Activated T-cell treated with anti-CD3 and anti-CD28 coated beads, Interleukin-2, amount 50 U/mL, for 48 hours (primary cell): ENCODE measurements around the gene AOPEP.
"Not testable (repeated sequence)": the region's sequence is repeated elsewhere in the genome, so short reads cannot be mapped to it uniquely, and the experiment has no call there.

Experiments used
- DNase-seq, 2 experiments: peaks; one replicate each; pipeline ENCODE4 v3.0.0-alpha.2; 2020

AOPEP gene

GRCh38 chr9:95003689-95004410 lies 277.4 kb downstream of the AOPEP start:
- peak; percentile 32 to 39 for DNase-seq

GRCh38 chr9:95004411-95005277 lies 278.1 kb downstream of the AOPEP start:
- peak; percentile 49 to 56 for DNase-seq

GRCh38 chr9:95005278-95006143 lies 279.0 kb downstream of the AOPEP start:
- no peak for DNase-seq

- no peak for DNase-seq
These were observed 280.8 kb downstream of the AOPEP start for GRCh38 chr9:95007226-95007869.

- DNase-seq: no peak
These were observed 281.8 kb downstream of the AOPEP start for GRCh38 chr9:95008151-95008771.

- no peak for DNase-seq
These were observed 283.0 kb downstream of the AOPEP start for GRCh38 chr9:95009459-95009858.

GRCh38 chr9:95010431-95010838 lies 283.9 kb downstream of the AOPEP start:
- no peak for DNase-seq

GRCh38 chr9:95012035-95012708 lies 285.7 kb downstream of the AOPEP start:
- DNase-seq: no peak

- DNase-seq: no peak
These were observed 286.4 kb downstream of the AOPEP start for GRCh38 chr9:95012902-95013301.

GRCh38 chr9:95014917-95015316 lies 288.4 kb downstream of the AOPEP start:
- no peak for DNase-seq

GRCh38 chr9:95015569-95015968 lies 289.1 kb downstream of the AOPEP start:
- no peak for DNase-seq

- DNase-seq: no peak
These were observed 290.6 kb downstream of the AOPEP start for GRCh38 chr9:95017062-95017461.

GRCh38 chr9:95017661-95018060 lies 291.2 kb downstream of the AOPEP start:
- DNase-seq: no peak

GRCh38 chr9:95018099-95018936 lies 291.8 kb downstream of the AOPEP start:
- DNase-seq: peak in 1 of 2 experiments; percentile 29

- DNase-seq: not testable (repeated sequence)
These were observed 294.1 kb downstream of the AOPEP start for GRCh38 chr9:95020644-95021043.

- no peak for DNase-seq
These were observed 294.8 kb downstream of the AOPEP start for GRCh38 chr9:95021166-95021886.

- DNase-seq: no peak
These were observed 296.2 kb downstream of the AOPEP start for GRCh38 chr9:95022657-95023056.

- no peak for DNase-seq
These were observed 296.9 kb downstream of the AOPEP start for GRCh38 chr9:95023217-95024003.

- DNase-seq: no peak
These were observed 297.7 kb downstream of the AOPEP start for GRCh38 chr9:95024097-95024671.
